Mesenchymal stem cell (in vitro differentiated cells and primary cell): ENCODE measurements around the gene EXOG.

ENCODE experiments used
- DNase-seq: peaks from one replicate; pipeline ENCODE4 v3.0.0-alpha.2; 2013
- H2AFZ ChIP-seq: one replicate; pipeline ENCODE4 v1.6.1; 2013; ENCODE audit warnings: low read depth, mild to moderate bottlenecking, control low read depth, inconsistent platforms, low read length, moderate library complexity
- H2AK5ac ChIP-seq: 2 replicates; pipeline ENCODE4 v1.6.1; 2013; ENCODE audit warnings: low read length, moderate library complexity, mild to moderate bottlenecking, inconsistent platforms; ENCODE audit not compliant: severe bottlenecking
- H2BK120ac ChIP-seq: one replicate; pipeline ENCODE4 v1.6.1; 2013; ENCODE audit warnings: low read depth, mild to moderate bottlenecking, inconsistent platforms, low read length, moderate library complexity
- H2BK12ac ChIP-seq, 2 experiments: one replicate each; pipeline ENCODE4 v1.6.1; 2013; ENCODE audit warnings: inconsistent platforms in 2 of 2, low read length in 2 of 2, mild to moderate bottlenecking in 2 of 2, moderate library complexity in 2 of 2, control low read depth in 1 of 2
- H2BK15ac ChIP-seq: one replicate; pipeline ENCODE4 v1.6.1; 2013; ENCODE audit warnings: mild to moderate bottlenecking, low read depth, inconsistent platforms; ENCODE audit not compliant: poor library complexity, severe bottlenecking
- H2BK5ac ChIP-seq: 2 replicates; pipeline ENCODE4 v1.6.1; 2013; ENCODE audit warnings: low read depth, mild to moderate bottlenecking, low read length, control low read depth, inconsistent platforms; ENCODE audit not compliant: poor library complexity, severe bottlenecking
- H3K14ac ChIP-seq, 2 experiments: one replicate each; pipeline ENCODE4 v1.6.1; 2013; ENCODE audit warnings: inconsistent platforms in 2 of 2, low read length in 2 of 2, control low read depth in 1 of 2, mild to moderate bottlenecking in 1 of 2, moderate library complexity in 1 of 2
- H3K18ac ChIP-seq, 2 experiments: one replicate each; pipeline ENCODE4 v1.6.1; 2013; ENCODE audit warnings: inconsistent platforms in 2 of 2, low read length in 2 of 2, control low read depth in 1 of 2, low read depth in 1 of 2, mild to moderate bottlenecking in 1 of 2
- H3K23ac ChIP-seq, 2 experiments: one replicate each; pipeline ENCODE4 v1.6.1; 2013; ENCODE audit warnings: inconsistent platforms in 2 of 2, low read length in 2 of 2, mild to moderate bottlenecking in 2 of 2, moderate library complexity in 2 of 2, control low read depth in 1 of 2
- H3K27ac ChIP-seq: 2 replicates; pipeline ENCODE4 v1.5.1; 2013; ENCODE audit warnings: mild to moderate bottlenecking, moderate library complexity, low read length, control low read depth, inconsistent platforms; ENCODE audit not compliant: poor library complexity, severe bottlenecking
- H3K27me3 ChIP-seq, 2 experiments: 2 replicates each; pipeline versions ENCODE4 v1.6.1 to v1.7.0; 2013; ENCODE audit warnings: low read length in 2 of 2, mild to moderate bottlenecking in 2 of 2, moderate library complexity in 2 of 2, control low read depth in 1 of 2, inconsistent platforms in 1 of 2; ENCODE audit not compliant: control insufficient read depth in 1 of 2, insufficient read depth in 1 of 2
- H3K36me3 ChIP-seq, 2 experiments: 2 replicates each; pipeline versions ENCODE4 v1.6.1 to v1.7.0; 2013; ENCODE audit warnings: low read length in 2 of 2, control low read depth in 1 of 2, inconsistent platforms in 1 of 2, low read depth in 1 of 2, mild to moderate bottlenecking in 1 of 2; ENCODE audit not compliant: insufficient read depth in 2 of 2, control insufficient read depth in 1 of 2
- H3K4ac ChIP-seq, 2 experiments: one replicate each; pipeline ENCODE4 v1.6.1; 2013; ENCODE audit warnings: inconsistent platforms in 2 of 2, low read length in 2 of 2, mild to moderate bottlenecking in 2 of 2, moderate library complexity in 2 of 2, control low read depth in 1 of 2, low read depth in 1 of 2
- H3K4me1 ChIP-seq: 2 replicates; pipeline ENCODE4 v1.6.1; 2013; ENCODE audit warnings: low read depth, low read length, control low read depth; ENCODE audit not compliant: control insufficient read depth, insufficient read depth
- H3K4me2 ChIP-seq: 2 replicates; pipeline ENCODE4 v1.6.1; 2013; ENCODE audit warnings: low read length, mild to moderate bottlenecking, inconsistent platforms; ENCODE audit not compliant: poor library complexity, severe bottlenecking
- H3K4me3 ChIP-seq, 2 experiments: 2 replicates each; pipeline versions ENCODE4 v1.5.1 to v1.7.0; 2013; ENCODE audit warnings: low read length in 2 of 2, mild to moderate bottlenecking in 2 of 2, control low read depth in 1 of 2, low read depth in 1 of 2; ENCODE audit not compliant: insufficient read depth in 1 of 2
- H3K79me1 ChIP-seq: replicated peaks from 2 replicates; pipeline ENCODE4 v1.6.1; 2013; ENCODE audit warnings: mild to moderate bottlenecking, control low read depth, low read length, inconsistent platforms; ENCODE audit not compliant: poor library complexity, severe bottlenecking
- H3K9ac ChIP-seq: 2 replicates; pipeline ENCODE4 v1.7.0; 2013; ENCODE audit warnings: mild to moderate bottlenecking, low read length, moderate library complexity
- H3K9me3 ChIP-seq: 2 replicates; pipeline ENCODE4 v1.7.0; 2013; ENCODE audit warnings: mild to moderate bottlenecking, low read length; ENCODE audit not compliant: control insufficient read depth
- H4K8ac ChIP-seq: one replicate; pipeline ENCODE4 v1.6.1; 2013; ENCODE audit warnings: inconsistent platforms, mild to moderate bottlenecking, low read length, moderate library complexity
- H4K91ac ChIP-seq: one replicate; pipeline ENCODE4 v1.6.1; 2013; ENCODE audit warnings: mild to moderate bottlenecking, low read length, inconsistent platforms
- WGBS: methylation state at CpG from one replicate; pipeline ENCODE4 v1.1.7; 2013; ENCODE audit warnings: mixed read lengths; 5-methylcytosine and 5-hydroxymethylcytosine counted together

Gene EXOG

GRCh38 chr3:38573111-38573510 is 77.0 kb downstream of the EXOG start:
- H3K23ac ChIP-seq = no peak overlapping the region
- no peak overlapping the region for H3K4me2 ChIP-seq
- no peak overlapping the region for H3K27ac ChIP-seq
- H3K27me3 ChIP-seq = peaks cover 7 to 10% of the 10 kb centered on the region in 2 experiments
- H3K9me3 ChIP-seq = no peaks in the 10 kb centered on the region
- no peak overlapping the region for H4K8ac ChIP-seq
- H3K14ac ChIP-seq = no peak overlapping the region
- no peak overlapping the region for H4K91ac ChIP-seq
- H2BK5ac ChIP-seq = no peak overlapping the region
- H2AK5ac ChIP-seq = no peak overlapping the region
- no peaks in the 10 kb centered on the region for H3K36me3 ChIP-seq
- no peak overlapping the region for H2BK120ac ChIP-seq
- DNase-seq = no peak
- no peaks in the 10 kb centered on the region for H3K79me1 ChIP-seq
- H3K9ac ChIP-seq = no peak overlapping the region
- no peak overlapping the region for H2BK12ac ChIP-seq
- no peak overlapping the region for H2AFZ ChIP-seq
- H3K4me3 ChIP-seq = no peak overlapping the region
- H3K4me1 ChIP-seq = no peaks in the 10 kb centered on the region
- no peak overlapping the region for H2BK15ac ChIP-seq
- 100% methylated on average over 2 of the region's 3 CpGs for WGBS
- H3K18ac ChIP-seq = no peak overlapping the region
- H3K4ac ChIP-seq = no peak overlapping the region

GRCh38 chr3:38573556-38573955 is 77.4 kb downstream of the EXOG start:
- DNase-seq = no peak
- Histone ChIP-seq H4K8ac (no peak overlapping the region), H3K27ac (no peak overlapping the region), H3K4ac (no peak overlapping the region), H3K4me3 (no peak overlapping the region), H3K4me2 (no peak overlapping the region), H3K36me3 (no peaks in the 10 kb centered on the region), H3K9me3 (no peaks in the 10 kb centered on the region), H3K14ac (no peak overlapping the region), H2BK120ac (no peak overlapping the region), H2AFZ (no peak overlapping the region), H3K79me1 (no peaks in the 10 kb centered on the region), H3K9ac (no peak overlapping the region), H4K91ac (no peak overlapping the region), H2AK5ac (no peak overlapping the region), H3K4me1 (peaks cover under 1% of the 10 kb centered on the region), H3K18ac (no peak overlapping the region), H3K23ac (no peak overlapping the region), H2BK12ac (no peak overlapping the region), H3K27me3 (peaks cover 11 to 12% of the 10 kb centered on the region in 2 experiments), H2BK15ac (no peak overlapping the region), H2BK5ac (no peak overlapping the region)
- 78% methylated on average over 3 of the region's 3 CpGs for WGBS

DNA sequence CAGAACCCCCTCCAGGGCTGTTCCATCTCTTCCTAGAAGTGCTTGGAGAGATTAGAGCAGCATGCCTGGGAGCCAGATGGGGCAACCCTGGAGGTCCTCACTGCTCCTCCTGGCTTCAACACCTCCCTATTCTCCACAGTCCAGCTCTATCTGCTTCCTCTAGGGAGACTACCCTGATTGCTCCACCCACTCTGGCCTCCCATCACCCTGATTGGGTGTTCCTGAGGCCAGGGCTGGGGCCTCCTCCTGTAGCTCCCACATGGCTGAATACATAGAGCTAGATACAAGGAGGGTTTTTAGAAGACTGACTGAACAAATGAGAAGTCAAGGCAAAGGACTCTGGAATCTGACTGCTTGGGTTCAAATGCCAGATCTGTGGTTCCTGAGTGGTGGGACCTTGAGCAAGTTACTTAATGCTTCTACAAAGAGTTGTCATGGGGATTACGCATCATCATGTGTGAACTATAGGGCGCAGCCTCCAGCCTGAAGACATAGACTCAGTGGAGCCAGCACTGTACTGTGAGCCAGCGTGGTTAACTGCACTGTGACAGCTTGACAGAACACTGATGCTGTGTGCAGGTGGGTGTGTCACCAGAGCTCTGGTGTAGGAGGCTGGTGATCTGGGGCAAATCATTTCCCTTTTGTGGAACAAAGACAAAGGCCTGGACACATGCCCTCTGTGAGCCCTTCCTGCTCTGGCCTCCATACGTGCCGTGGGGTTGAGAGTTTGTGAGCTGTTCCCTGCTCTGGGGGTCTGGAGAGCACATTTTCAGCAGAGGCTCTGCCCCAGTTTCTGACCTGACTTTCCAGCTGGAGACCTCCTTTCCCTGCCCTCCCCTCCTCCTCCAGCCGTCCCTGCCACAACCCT is 78.5 kb downstream of the EXOG start:
- no peaks in the 10 kb centered on the region for H3K79me1 ChIP-seq
- H3K27ac ChIP-seq = no peak overlapping the region
- no peak overlapping the region for H2BK120ac ChIP-seq
- H3K4me3 ChIP-seq = peak overlapping the region in 1 of 2 experiments; percentile 12
- peaks cover 12 to 13% of the 10 kb centered on the region in 2 experiments for H3K27me3 ChIP-seq
- peaks cover 11% of the 10 kb centered on the region for H3K4me1 ChIP-seq
- DNase-seq = peak; percentile 10
- H3K9ac ChIP-seq = no peak overlapping the region
- H2BK5ac ChIP-seq = no peak overlapping the region
- H3K14ac ChIP-seq = no peak overlapping the region
- no peaks in the 10 kb centered on the region for H3K9me3 ChIP-seq
- no peak overlapping the region for H4K8ac ChIP-seq
- no peak overlapping the region for H2AK5ac ChIP-seq
- 60% methylated on average over 6 of the region's 6 CpGs for WGBS
- no peak overlapping the region for H2BK15ac ChIP-seq
- no peak overlapping the region for H2BK12ac ChIP-seq
- H3K18ac ChIP-seq = no peak overlapping the region
- no peak overlapping the region for H3K4me2 ChIP-seq
- H4K91ac ChIP-seq = no peak overlapping the region
- H3K36me3 ChIP-seq = no peaks in the 10 kb centered on the region
- H2AFZ ChIP-seq = no peak overlapping the region
- H3K4ac ChIP-seq = no peak overlapping the region
- H3K23ac ChIP-seq = no peak overlapping the region

DNA sequence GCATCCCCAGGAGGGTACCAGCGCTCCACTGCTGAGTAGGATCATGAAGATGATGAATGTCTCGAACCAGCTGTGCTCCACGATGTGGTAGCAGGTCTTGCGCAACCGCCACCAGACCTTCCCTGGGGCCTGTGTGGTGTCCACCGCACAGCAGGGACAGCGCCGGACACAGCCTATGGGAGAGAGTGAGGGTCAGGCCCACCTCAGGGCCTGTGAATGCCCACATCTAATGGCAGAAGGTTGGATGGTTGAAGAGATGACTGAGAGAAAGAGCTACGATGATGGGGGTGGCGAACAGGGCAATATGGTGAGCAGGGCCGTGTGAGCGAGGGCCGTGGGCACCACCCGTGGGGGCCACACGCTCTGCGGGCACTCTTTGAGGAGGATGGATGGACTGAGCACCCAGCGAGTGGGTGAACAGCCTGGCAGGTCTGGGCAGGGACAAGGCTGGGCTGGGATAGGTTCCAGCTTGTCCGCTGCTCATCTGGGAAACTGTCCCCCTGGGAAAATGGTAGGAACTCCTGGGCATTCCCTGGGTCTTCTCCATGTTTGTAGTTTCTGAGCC is 79.2 kb downstream of the EXOG start:
- Histone ChIP-seq H2BK12ac (no peak overlapping the region), H2BK120ac (no peak overlapping the region), H3K4ac (no peak overlapping the region), H3K9me3 (no peaks in the 10 kb centered on the region), H4K91ac (no peak overlapping the region), H3K4me2 (no peak overlapping the region), H3K14ac (no peak overlapping the region), H2AK5ac (no peak overlapping the region), H2AFZ (no peak overlapping the region), H2BK5ac (no peak overlapping the region), H3K27ac (no peak overlapping the region), H3K18ac (no peak overlapping the region), H3K9ac (no peak overlapping the region), H3K27me3 (peaks cover 12 to 13% of the 10 kb centered on the region in 2 experiments), H3K4me1 (peaks cover 16% of the 10 kb centered on the region), H3K23ac (no peak overlapping the region), H3K79me1 (no peaks in the 10 kb centered on the region), H3K36me3 (no peaks in the 10 kb centered on the region), H2BK15ac (no peak overlapping the region), H4K8ac (no peak overlapping the region), H3K4me3 (peak overlapping the region in 1 of 2 experiments; percentile 12)
- WGBS = 91% methylated on average over 18 of the region's 18 CpGs
- DNase-seq = no peak
